Embryonic facial prominence (tissue), 1 donor: ENCODE data around the gene TMEM219.

Source experiments
- DNase-seq: peaks from one replicate; pipeline ENCODE4 v3.0.0-alpha.2; 2016; ENCODE audit errors: extremely low spot score

The TMEM219 gene

GRCh38 chr16:29995324-29995910, 33.5 kb downstream of the TMEM219 start, which contains the start of gene HIRIP3:
TSS of gene HIRIP3 (minus strand) at chr16:29995617. CDS start at chr16:29995605, 12 bp downstream.
- DNase-seq = peak; percentile 64

GRCh38 chr16:29995911-29996765, 34.3 kb downstream of the TMEM219 start, which contains the start of gene INO80E:
TSS of gene INO80E (plus strand) at chr16:29996241. CDS start at chr16:29996311, 70 bp downstream.
- DNase-seq = peak; percentile 91

GRCh38 chr16:29996766-29997250, 34.9 kb downstream of the TMEM219 start:
- DNase-seq = no peak

GRCh38 chr16:29999605-30000004, 37.7 kb downstream of the TMEM219 start:
- DNase-seq = no peak

GRCh38 chr16:30000735-30001631, 39.1 kb downstream of the TMEM219 start:
- no peak for DNase-seq

GRCh38 chr16:30002614-30003346, 40.9 kb downstream of the TMEM219 start:
- DNase-seq = no peak

- DNase-seq = no peak
Observed at GRCh38 chr16:30003670-30004423, 42.0 kb downstream of the TMEM219 start.

GRCh38 chr16:30004424-30004776, 42.5 kb downstream of the TMEM219 start:
- no peak for DNase-seq

- no peak for DNase-seq
Observed at GRCh38 chr16:30004811-30005242, 42.9 kb downstream of the TMEM219 start.

- no peak for DNase-seq
Observed at GRCh38 chr16:30005341-30006094, 43.6 kb downstream of the TMEM219 start.

- DNase-seq = no peak
Observed at GRCh38 chr16:30006095-30006473, 44.2 kb downstream of the TMEM219 start.

- no peak for DNase-seq
Observed at GRCh38 chr16:30006659-30007377, 44.9 kb downstream of the TMEM219 start.

- DNase-seq = no peak
Observed at GRCh38 chr16:30007378-30007895, 45.6 kb downstream of the TMEM219 start.

GRCh38 chr16:30009085-30009862, 47.4 kb downstream of the TMEM219 start:
- no peak for DNase-seq

- DNase-seq = no peak
Observed at GRCh38 chr16:30009990-30010843, 48.3 kb downstream of the TMEM219 start.

GRCh38 chr16:30010844-30011713, 49.2 kb downstream of the TMEM219 start, which contains the start of gene DOC2A:
TSS of gene DOC2A (minus strand) at chr16:30011027. CDS start at chr16:30010222, 805 bp downstream.
- no peak for DNase-seq
